Transverse colon (tissue), 3 donors: ENCODE results near the gene SERPINB5.

Source experiments
- POLR2A ChIP-seq: fragments of 450-650 bp; IDR thresholded peaks from one replicate; pipeline ENCODE4 v1.6.1; 2016; ENCODE audit warnings: antibody characterized with exemption, mild to moderate bottlenecking, moderate library complexity
- POLR2AphosphoS5 ChIP-seq, 3 donors: sonication (generic); formaldehyde crosslinking; IDR thresholded peaks; one replicate each; pipeline ENCODE4 v1.6.1; 2016; ENCODE audit warnings: antibody characterized with exemption in 3 of 3

- TF ChIP-seq POLR2A = no peak
- TF ChIP-seq POLR2AphosphoS5 (IDR thresholded peaks at IDR 0.05) = no peak
Measured at GRCh38 chr18:63527251-63527650, 50.5 kb downstream of the SERPINB5 start.
